Subcutaneous adipose tissue (tissue), 4 donors: ENCODE results near the gene BAHD1. TPM values are rescaled to one million over a fixed set of nuclear protein-coding genes. Genes with fewer than 3 reads are reported as not detected.

Experiments used
- total RNA-seq, 4 donors: library from RNA; depleted of rRNA; stranded (reverse); fragments of >200 nt; gene quantifications; one replicate each; pipeline ENCODE4 v1.1.0, GENCODE V29; 2016
- TF ChIP-seq, protein P1 (sequence below): fragments of 450-650 bp; IDR thresholded peaks from one replicate; pipeline ENCODE4 v1.5.1; 2016; ENCODE audit warnings: low read depth, mild to moderate bottlenecking, control low read depth, antibody characterized with exemption, moderate library complexity

BAHD1 gene
- total RNA-seq, 4 donors from 2014 or later: 4.1 to 17.1 (median 9.1) TPM

DNA sequence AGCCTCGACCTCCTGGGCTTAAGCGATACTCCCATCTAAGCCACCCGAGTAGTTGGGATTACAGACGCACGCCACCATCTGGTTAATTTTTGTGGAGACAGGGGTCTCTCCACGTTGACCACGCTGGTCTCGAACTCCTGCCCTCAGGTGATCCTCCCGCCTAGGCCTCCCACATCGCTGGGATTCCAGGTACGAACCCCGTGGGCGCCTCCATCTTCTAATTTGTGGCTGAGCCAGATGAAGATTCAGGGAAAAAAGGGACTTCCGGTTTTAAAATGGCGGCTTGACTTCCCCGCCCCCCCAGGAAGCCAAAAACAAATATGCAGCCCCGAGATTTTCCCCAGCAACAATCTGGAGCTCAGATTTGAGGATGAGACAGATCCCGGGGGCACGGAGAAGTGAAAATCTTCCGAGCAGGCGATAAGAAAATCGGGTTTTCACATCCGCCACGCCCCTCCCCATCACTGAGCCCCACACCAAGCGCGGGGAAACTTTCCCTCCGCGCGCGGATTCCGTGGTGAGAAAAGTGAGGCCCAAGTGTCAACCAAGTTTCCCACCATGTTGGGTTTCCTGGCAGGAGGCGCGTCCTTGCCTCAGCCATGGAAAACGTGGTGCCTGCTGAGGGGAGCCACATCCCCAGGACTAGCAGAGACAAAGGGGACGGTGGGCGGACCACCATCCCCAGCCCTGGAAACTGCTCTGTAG lies 45.5 kb downstream of the BAHD1 start:
- TF ChIP-seq, protein P1, sequence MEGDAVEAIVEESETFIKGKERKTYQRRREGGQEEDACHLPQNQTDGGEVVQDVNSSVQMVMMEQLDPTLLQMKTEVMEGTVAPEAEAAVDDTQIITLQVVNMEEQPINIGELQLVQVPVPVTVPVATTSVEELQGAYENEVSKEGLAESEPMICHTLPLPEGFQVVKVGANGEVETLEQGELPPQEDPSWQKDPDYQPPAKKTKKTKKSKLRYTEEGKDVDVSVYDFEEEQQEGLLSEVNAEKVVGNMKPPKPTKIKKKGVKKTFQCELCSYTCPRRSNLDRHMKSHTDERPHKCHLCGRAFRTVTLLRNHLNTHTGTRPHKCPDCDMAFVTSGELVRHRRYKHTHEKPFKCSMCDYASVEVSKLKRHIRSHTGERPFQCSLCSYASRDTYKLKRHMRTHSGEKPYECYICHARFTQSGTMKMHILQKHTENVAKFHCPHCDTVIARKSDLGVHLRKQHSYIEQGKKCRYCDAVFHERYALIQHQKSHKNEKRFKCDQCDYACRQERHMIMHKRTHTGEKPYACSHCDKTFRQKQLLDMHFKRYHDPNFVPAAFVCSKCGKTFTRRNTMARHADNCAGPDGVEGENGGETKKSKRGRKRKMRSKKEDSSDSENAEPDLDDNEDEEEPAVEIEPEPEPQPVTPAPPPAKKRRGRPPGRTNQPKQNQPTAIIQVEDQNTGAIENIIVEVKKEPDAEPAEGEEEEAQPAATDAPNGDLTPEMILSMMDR: no peak

DNA sequence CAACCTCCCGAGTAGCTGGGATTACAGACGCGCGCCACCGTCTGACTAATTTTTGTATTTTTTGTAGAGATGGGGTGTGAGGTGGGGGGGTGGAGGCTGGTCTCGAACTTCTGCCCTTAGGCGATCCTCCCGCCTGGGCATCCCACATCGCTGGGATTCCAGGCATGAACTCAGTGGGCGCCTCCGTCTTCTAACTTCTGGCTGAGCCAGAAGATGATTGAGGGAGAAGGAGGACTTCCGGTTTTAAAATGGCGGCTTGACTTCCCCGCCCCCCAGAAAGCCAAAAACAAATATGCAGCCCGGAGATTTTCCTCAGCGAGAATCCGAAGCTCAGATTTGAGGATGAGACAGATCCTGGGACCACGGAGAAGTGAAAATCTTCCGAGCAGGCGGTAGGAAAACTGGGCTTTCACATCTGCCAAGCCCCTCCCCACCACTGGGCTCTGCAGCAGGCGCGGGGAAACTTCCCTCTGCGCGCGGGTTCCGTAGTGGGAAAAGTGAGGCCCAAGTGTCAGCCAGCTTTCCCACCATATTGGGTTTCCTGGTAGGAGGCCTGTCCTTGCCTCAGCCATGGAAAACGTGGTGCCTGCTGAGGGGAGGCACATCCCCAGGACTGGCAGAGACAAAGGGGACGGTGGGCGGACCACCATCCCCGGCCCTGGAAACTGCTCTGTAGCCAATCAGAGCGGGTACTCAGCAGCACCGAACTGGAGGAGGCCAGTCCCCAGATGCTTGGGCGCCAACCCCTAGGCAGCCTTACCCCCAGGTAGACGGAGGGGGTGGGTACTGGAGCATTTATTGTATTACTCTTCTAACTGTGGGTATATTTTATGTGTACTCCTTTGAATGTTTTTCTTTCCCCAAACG lies 47.3 kb downstream of the BAHD1 start:
- TF ChIP-seq, protein P1: no peak

DNA sequence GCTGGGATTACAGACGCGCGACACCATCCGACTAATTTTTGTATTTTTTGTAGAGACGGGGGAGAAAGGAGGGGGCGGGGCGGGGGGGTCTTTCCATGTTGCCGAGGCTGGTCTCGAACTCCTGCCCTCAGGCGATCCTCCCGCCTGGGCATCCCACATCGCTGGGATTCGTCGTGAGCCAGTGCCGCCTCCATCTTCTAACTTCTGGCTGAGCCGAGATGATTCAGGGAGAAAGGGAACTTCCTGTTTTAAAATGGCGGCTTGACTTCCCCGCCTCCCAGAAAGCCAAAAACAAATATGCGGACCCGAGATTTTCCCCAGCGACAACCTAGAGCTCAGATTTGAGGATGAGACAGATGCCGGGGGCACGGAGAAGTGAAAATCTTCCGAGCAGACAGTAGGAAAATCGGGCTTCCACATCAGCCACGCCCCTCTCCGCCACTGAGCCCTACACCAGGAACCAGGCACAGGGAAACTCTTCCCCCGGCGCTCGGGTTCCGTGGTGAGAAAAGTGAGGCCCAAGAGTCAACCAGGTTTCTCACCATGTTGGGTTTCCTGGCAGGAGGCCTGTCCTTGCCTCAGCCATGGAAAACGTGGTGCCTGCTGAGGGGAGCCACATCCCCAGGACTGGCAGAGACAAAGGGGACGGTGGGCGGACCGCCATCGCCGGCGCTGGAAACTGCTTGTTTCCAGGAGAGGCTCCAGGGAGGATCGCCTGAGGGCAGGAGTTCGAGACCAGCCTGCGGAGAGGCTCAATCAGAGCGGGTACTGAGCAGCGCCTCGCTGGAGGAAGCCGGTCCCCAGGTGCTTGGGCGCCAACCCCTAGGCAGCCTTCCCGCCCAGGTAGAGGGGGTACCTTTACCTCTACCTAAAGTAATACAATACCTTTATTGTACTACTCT lies 48.8 kb downstream of the BAHD1 start:
- TF ChIP-seq, protein P1: no peak

DNA sequence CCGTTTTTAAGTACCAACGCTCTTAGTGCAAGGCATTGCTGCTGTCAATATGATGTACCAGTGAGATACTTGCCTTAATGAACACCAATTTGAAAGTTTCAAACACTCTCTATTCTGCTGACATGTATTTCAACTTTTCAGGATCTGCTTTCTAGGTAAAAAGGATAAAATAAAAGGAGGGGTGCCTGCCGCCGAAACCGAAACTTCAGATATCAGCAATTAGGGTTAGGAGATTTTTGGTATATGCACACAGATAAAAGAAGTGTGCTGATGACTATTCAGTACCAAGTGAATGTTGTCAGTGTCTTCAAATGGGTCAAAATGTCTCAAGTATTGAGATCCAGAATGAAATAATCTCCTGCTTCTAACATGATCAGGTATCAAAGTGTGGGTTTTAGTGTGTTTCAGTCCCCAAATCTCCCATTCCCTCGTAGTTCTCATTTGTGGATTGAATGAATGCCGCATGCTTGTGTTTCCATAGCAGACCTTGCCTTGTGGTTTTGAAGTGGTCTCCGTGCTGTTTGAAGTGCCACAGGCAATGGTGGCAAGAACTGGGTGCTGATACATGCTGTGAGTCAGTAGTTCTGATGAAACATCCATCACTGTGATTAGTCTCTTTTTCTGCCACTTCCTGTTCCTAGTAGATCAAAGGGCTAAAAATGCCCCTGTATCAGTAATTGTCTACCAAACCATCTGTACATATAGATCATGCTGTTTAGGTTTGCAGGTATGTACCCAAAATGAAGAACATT lies 52.5 kb downstream of the BAHD1 start:
- TF ChIP-seq, protein P1: no peak

DNA sequence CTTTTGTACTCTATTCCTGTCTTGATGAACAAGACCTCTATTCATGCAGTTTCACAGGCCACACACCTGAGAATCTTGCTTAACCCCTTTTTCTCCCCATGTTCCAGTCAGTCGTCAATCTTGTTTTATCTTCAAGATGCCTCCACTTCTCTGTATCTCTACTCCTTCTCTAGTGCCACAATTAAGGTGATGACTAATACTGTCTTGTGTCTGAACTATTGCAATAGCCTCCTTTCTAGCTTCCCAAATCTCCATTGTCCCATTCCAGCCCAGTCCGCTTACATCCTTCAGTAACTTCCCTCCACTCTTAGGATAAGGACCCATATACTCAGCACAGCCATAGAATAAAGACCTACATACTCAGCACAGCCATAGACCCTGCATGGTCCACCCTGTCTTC lies 54.8 kb downstream of the BAHD1 start:
- TF ChIP-seq, protein P1: no peak

DNA sequence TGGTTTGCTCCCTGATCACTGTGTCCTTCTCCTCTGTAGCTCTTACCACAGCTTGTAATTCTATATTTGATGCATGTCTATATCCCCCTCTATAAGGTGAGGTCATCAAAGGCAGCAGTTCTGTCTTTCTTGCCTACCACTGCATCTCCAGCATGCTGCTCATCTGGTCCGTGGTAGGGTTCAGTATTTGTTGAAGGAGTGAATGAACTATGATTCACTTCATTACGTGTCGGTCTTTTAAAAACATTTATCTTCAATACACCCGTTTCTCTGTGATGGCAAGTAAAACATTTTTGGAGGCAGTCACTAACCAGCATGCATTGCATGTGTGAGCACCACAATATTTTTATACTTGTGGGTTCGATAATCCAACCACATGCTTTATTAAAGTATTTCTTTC lies 57.7 kb downstream of the BAHD1 start:
- TF ChIP-seq, protein P1: no peak
